Fibroblast of pulmonary artery (primary cell): ENCODE results near the gene SOCS1.

Source experiments
- DNase-seq: peaks from one replicate; pipeline ENCODE4 v3.0.0-alpha.2; 2010; ENCODE audit warnings: low read depth
- H3K4me3 ChIP-seq: replicated peaks from 2 replicates; pipeline ENCODE4 v1.5.1; 2011; ENCODE audit warnings: low read depth, mild to moderate bottlenecking, control low read depth, low read length, moderate library complexity
- TF ChIP-seq, protein P1 (sequence below): IDR thresholded peaks from 2 replicates; pipeline ENCODE4 v1.5.1; 2011; ENCODE audit warnings: mild to moderate bottlenecking, control low read depth, low read length, inconsistent platforms; ENCODE audit errors: missing control alignments

SOCS1 gene

DNA sequence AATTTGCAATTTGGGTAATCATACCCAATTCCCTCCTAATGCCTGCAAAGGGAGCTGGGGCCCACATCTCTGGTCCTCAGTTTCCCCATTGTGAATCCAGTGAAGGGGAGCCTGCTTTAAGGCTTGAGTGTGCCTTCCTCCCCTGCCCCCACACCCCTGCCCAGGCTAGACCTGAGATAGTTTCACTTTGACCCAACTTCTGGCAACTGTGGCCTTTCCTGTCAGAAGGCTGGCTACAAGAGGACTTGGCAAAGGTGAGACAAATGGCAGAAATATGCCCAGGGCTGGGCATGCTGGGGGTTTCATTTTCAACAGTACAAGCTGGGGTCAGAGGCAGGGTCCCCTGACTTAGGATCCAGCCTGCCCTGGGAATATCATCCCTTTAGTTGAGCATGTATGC is 10.0 kb downstream of the SOCS1 start:
- no peak for DNase-seq
- no peak overlapping the region for H3K4me3 ChIP-seq

DNA sequence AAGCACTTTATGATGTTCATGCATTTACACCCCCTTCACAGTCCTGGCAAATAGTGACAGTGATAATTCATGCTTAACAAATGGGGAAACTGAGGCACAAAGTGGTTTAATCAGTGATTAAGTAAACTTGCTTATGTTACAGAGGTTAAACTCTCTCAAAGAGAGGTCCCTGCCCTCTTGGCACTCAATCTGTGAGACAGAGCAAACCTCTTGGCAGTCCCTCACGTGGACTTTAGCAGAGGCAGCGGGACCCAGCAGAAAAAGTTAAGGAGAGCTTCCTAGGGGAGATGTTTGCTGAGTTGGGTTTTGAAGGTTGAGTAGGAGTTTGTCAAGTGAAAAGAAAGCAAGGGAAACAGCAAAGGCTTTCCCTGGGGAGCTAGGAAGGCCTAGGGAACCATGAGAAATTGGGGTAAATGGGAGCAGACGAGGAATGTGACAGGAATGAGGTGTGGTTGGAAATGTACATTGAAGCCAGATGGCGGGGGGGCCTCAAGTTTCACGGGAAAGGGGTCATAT is 10.7 kb downstream of the SOCS1 start:
- TF ChIP-seq, protein P1, sequence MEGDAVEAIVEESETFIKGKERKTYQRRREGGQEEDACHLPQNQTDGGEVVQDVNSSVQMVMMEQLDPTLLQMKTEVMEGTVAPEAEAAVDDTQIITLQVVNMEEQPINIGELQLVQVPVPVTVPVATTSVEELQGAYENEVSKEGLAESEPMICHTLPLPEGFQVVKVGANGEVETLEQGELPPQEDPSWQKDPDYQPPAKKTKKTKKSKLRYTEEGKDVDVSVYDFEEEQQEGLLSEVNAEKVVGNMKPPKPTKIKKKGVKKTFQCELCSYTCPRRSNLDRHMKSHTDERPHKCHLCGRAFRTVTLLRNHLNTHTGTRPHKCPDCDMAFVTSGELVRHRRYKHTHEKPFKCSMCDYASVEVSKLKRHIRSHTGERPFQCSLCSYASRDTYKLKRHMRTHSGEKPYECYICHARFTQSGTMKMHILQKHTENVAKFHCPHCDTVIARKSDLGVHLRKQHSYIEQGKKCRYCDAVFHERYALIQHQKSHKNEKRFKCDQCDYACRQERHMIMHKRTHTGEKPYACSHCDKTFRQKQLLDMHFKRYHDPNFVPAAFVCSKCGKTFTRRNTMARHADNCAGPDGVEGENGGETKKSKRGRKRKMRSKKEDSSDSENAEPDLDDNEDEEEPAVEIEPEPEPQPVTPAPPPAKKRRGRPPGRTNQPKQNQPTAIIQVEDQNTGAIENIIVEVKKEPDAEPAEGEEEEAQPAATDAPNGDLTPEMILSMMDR, result no peak
- H3K4me3 ChIP-seq, result no peak overlapping the region
- DNase-seq, result no peak

More for the DNA sequence above, 10.0 kb downstream of the SOCS1 start:
- TF ChIP-seq, protein P1, result no peak

DNA sequence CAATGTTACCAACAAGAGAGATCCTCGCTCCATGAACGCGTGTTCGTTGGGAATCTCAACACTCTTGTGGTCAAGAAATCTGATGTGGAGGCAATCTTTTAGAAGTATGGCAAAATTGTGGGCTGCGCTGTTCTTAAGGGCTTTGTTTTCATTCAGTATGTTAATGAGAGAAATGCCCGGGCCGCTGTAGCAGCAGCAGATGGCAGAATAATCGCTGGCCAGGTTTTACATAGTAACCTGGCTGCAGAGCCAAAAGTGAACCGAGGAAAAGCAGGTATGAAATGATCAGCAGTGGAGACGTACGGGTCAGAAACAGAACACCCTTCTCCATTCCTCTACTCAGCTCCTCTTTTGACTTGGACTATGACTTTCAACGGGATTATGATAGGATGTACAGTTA is 13.3 kb downstream of the SOCS1 start:
- H3K4me3 ChIP-seq, result no peak overlapping the region
- TF ChIP-seq, protein P1, result no peak

DNA sequence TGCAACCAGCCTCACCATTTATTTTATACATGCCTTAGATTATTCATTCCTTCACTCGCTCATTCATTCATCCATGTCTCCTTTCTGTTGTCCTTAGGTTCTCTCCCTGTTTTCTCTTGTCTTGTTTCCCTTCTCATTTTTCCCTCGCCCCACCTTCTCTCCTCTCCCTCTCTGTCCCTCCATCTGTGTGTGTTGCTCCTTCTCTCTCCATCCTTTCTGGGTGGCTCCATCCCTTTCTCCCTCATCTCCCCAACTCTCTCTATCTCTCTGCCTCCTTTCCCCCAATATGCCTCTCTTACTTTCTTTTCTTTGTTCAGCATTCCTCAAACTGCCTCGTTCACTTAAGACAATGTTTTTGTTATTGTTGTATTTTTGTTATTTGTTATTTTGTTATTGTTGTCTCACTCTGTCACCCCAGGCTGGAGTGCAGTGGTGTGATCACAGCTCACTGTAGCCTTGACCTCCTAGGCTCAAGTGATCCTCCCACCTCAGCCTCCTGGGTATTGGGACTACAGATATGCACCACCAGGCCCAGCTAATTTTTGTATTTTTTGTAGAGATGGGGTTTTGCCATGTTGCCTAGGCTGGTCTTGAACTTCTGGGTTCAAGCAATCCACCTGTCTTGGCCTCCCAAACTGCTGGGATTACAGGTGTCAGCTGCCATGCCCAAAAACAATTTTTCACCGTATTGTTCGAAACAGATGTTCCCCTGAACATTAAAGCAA is 14.4 kb downstream of the SOCS1 start:
- H3K4me3 ChIP-seq, result no peak overlapping the region
- TF ChIP-seq, protein P1, result no peak
- DNase-seq, result no peak

More for the DNA sequence above, 13.3 kb downstream of the SOCS1 start:
- DNase-seq, result no peak

DNA sequence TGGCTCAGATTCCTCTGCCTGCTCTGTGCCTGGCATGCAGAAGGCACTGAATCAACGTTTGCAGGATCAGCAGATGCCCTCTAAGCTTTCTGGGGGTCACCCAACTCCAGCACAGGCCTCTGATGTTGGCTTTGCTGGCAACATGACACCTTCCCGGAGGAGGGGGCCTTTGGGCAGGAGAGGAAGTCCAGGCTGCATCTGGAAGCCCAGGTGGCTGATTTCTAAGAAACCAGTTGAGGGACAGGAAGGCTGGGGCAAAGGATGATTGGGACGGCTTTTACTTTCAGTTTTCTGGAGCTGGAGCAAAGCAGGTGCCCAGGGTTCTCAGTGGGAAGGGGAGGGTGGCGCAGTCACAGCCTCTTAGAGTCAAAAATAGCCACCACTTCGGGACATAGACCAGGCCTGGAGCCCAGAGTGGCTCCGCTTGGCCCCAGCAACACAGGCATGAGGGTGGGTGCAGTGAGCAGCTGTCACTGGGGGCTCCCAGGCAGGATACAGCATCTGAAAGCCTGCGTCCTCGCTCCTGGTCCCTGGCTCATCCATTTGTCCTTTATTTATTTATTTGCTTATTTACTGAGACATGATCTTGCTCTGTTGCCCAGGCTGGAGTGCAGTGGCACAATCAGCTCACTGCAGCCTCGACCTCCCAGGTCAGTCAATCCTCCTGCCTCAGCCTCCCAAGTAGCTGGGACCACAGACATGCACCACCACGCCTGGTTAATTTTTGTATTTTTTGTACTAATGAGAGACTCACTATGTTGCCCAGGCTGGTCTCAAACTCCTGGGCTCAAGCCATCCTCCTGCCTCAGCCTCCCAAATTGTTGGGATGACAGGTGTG is 15.1 kb downstream of the SOCS1 start:
- no peak overlapping the region for H3K4me3 ChIP-seq
- TF ChIP-seq, protein P1, result no peak
- no peak for DNase-seq

DNA sequence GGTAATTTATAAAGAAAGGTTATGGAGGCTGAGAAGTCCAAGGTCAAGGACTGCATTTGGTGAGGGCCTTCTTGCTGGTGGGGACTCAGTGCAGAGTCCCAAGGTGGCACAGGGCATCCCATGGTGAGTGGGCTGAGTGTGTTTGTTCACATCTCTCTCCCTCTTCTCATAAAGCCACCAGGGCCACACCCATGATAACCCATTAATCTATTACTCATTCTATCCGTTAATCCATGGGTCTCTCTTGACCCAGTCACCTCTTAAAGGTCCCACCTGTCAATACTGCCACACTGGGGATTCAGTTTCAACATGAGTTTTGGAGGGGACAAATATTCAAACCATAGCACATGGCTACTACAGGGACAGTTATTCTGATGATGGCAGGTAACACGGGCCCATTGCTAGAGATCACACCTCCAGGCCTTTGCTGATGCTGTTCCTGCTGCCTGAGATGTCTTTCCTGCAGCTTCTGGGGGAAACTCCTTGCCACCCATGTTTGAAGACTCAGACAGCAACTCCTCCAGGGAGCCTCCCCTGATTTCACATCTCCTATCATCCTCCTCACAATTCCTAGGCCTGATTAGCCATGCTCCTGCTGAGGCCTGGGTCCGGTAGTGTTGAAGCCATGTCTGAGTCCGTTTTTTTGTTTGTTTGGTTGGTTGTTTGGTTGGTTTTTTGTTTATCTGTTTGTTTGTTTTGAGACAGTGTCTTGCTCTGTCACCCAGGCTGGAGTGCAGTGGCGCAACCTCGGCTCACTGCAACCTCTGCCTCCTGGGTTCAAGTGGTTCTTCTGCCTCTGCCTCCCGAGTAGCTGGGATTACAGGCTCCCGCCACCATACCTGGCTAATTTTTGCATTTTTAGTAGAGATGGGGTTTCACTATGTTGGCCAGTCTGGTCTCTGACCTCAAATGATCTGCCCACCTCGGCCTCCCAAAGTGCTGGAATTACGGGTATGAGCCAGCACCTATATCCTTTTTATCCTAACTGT is 16.1 kb downstream of the SOCS1 start:
- no peak for DNase-seq
- H3K4me3 ChIP-seq, result no peak overlapping the region
- TF ChIP-seq, protein P1, result no peak
